ENCODE data around the gene SORL1.

- TF ChIP-seq MXI1 (IDR thresholded peaks at IDR 0.05; ENCODE audit: borderline replicate concordance, low read depth, low read length) (no peak), ZNF292 (CRISPR knock-in tag; IDR thresholded peaks at IDR 0.05; ENCODE audit: borderline replicate concordance, low read depth) (no peak), ERF (CRISPR knock-in tag; IDR thresholded peaks at IDR 0.05) (no peak), ZSCAN30 (CRISPR knock-in tag; IDR thresholded peaks at IDR 0.05) (no peak), NFIC (IDR thresholded peaks at IDR 0.05; ENCODE audit: low read length) (no peak)
Measured at GRCh38 chr11:121667836-121668235, 215.7 kb downstream of the SORL1 start.

All from HepG2 (cell line).